HG02763 (cell line): Measurements from ENCODE around the gene BOD1L2.

Experiments
- ATAC-seq: cut with Tn5 transposase; IDR thresholded peaks from one replicate; pipeline ENCODE4 v1.9.1; 2021; ENCODE audit warnings: mild to moderate bottlenecking, moderate library complexity; ENCODE audit not compliant: unreplicated experiment

Gene BOD1L2

GRCh38 chr18:57146956-57147636 is at the start of gene BOD1L2:
BOD1L2 (plus strand) TSS chr18:57147087; CDS start chr18:57147313, 226 bp downstream.
- ATAC-seq, result no peak

GRCh38 chr18:57107140-57107832 is 39.6 kb upstream of the BOD1L2 start:
- no peak for ATAC-seq

DNA sequence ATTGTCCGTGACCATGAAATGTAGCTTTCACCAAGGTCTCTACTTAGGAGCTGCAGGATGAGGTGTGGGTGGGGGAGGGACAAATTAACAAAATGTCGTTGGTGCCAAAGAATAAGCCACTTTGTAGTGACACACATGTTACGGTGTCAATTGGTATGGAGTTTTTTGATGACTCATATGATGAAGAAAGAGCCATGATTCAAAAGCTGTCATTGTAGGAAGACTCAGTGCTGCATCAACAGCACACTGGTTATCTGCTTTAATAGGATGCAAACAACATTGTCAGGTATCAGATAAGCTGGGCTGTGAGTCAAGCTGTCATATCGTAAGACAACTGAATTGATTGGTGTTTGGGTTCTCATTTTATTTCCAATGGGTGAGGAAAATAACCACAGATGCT is 36.6 kb upstream of the BOD1L2 start:
- ATAC-seq, result no peak

- no peak for ATAC-seq
Observed at GRCh38 chr18:57113799-57114420, 33.0 kb upstream of the BOD1L2 start.

GRCh38 chr18:57116598-57117132 is 30.2 kb upstream of the BOD1L2 start:
- no peak for ATAC-seq

- no peak for ATAC-seq
Observed at GRCh38 chr18:57121542-57122112, 25.3 kb upstream of the BOD1L2 start.

DNA sequence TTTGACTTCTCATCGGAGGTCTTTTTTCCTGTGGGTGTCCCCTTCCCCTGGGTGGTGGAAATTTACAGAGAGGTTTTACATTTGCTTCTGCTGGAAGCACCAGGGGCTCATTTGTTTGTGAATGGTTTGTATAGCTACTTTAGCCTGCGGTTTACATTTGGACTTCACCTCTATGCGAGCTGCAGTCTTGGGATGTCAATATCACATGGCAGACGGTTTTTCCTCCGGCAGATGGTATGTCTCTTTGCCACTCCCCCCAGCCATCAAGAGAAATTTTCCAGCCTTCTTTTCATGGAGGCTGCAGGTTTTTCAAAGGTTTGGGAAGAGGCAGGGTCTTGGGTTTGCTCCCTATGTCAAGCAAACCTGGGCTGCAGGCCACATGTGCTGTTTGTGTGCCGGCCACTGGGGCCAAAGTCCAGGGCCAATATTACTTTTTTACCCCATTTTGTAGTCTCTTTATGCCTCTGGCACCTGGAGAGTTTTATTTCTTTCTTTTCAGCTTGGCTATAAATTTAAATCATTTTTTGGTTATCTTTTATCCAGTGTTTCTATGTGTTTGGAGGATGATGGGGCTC is 23.9 kb upstream of the BOD1L2 start:
- no peak for ATAC-seq

GRCh38 chr18:57125627-57126026 is 21.3 kb upstream of the BOD1L2 start:
- no peak for ATAC-seq

- no peak for ATAC-seq
Observed at GRCh38 chr18:57128220-57128932, 18.5 kb upstream of the BOD1L2 start.

- no peak for ATAC-seq
Observed at GRCh38 chr18:57131101-57131500, 15.8 kb upstream of the BOD1L2 start.

GRCh38 chr18:57131782-57132181 is 15.1 kb upstream of the BOD1L2 start:
- no peak for ATAC-seq

- ATAC-seq, result no peak
Observed at GRCh38 chr18:57134618-57135135, 12.2 kb upstream of the BOD1L2 start.

DNA sequence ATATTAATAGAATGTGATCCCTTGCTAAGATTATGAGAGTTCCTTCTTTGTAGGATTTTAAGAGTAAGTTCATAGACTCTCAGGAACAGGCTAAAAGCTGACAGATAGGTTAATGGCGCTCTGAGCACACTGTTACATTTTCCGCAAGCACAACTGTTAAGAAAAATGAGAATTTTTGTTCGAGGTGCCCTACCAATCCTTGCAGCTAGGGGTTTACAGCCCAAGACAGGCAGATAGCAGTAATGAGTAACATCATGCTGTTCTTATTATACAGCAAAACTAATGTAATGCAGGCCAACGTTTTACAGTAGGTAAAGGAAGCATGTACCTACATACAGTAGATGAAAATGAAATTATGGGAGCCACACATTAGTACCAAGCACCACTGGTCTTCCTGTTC is 11.2 kb upstream of the BOD1L2 start:
- ATAC-seq, result no peak

- ATAC-seq, result no peak
Observed at GRCh38 chr18:57137847-57138246, 9.0 kb upstream of the BOD1L2 start.

GRCh38 chr18:57141208-57142129 is 5.4 kb upstream of the BOD1L2 start:
- no peak for ATAC-seq

DNA sequence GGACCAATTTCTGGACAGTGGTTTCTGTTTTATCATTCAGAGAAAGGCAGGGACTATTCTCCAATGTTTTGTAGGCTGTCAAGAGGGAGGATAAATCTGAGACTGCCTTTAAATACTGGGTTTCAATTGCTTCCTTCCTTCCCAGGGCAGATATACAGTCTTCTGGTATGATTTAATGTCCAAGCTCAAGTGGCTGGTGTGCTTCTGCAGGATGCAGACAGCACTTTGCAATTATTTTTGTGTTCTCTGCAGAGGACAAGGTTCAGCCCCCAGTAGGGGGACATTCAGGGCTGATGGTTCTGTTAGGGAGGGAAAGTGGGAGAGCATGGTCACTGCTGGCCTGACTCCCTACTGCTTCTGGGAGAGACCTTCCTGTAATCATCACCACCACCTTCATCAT is 4.6 kb upstream of the BOD1L2 start:
- no peak for ATAC-seq

DNA sequence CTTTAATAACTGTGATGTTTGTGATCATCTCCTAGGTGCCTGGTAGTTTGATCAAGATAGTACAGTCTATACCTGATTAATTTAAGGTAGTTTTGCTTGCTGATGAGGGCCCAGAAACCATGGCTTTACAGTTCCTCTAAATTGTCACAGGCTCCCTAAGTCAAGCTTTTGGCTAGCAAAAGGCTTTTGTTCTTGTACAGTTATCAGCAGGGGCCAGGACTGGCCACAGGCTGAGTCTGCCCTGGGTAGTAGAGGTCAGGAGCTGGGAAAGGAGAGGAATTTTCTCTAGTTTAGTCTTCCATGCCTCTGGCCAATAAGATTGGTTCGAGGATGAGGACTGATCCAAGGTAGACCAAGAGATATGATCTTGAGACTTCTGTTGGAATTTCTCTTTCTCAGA is 3.6 kb upstream of the BOD1L2 start:
- no peak for ATAC-seq

DNA sequence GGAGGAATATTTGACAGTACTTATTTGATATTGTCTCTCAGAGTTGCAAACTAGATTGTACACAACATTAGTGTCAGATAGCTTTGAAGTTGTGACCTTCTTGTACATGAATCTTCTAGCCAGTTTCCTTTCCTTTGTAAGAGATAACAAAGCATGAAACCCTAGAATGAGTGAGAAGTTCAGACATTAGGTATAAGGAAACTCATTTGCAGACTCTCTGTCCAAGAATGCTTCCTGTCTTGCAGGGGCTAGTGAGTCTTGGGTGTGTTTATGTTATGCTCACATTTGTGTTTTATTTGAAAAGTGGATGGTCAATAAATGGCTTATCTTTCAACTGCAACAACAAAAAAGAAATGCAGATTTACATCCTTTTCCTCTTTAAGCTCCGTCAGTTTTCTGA is 1.4 kb downstream of the BOD1L2 start:
- ATAC-seq, result no peak

DNA sequence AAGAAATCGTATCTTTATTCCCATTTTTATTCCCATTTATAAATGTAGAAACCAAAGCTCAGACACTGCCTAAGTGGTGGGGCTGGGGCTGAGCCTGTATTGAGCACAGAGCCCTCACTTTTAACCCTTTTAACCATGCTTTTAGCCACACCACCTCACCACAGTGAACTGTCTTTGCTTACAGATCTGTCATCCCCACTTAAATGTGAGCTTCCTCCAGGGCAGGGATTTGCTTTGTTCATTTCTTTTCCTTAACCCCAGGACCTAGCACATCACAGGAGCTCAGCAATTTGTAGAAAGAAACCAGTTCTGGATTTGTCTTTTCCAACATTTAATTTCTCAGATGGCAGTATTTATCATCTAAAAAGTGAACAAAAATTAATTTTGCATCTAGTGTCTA is 2.2 kb downstream of the BOD1L2 start:
- no peak for ATAC-seq
